Skin of body (tissue), 2 donors: ENCODE data around the gene TMEM107. TPM values are rescaled to one million over a fixed set of nuclear protein-coding genes. Genes with fewer than 3 reads are reported as not detected.
A peak's percentile ranks its signal among the peaks of the same experiment; 100 is the strongest.

ENCODE experiments used
- DNase-seq: peaks from one replicate; lab custom pipeline; 2025; lab: John Stamatoyannopoulos, UW
- total RNA-seq: library from RNA; depleted of rRNA; stranded (reverse); fragments of >200 nt; gene quantifications from one replicate; pipeline ENCODE4 v1.2.3, GENCODE V29; 2014

Gene TMEM107
- total RNA-seq, 1 donor from 2014 or later: 21.6 TPM

- no peak for DNase-seq
These were observed 38.4 kb downstream of the TMEM107 start for GRCh38 chr17:8137645-8138373.

DNA sequence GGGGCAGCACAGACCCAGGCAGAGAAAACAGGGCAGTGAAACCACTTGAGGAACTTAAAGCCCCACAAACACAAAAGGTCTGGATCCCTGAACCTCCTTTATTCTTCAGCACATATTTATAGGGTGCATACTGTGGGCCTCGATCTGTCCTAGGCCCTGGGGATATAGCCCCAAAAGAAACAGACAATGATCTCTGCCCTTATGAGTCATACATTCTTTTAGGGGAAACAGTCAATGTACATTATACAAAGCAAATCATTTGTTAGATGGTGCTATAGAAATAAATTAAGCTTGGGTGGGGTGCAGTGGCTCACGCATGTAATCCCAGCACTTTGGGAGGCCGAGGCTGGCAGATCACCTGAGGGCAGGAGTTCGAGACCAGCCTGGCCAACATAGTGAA lies 42.2 kb downstream of the TMEM107 start:
- no peak for DNase-seq

DNA sequence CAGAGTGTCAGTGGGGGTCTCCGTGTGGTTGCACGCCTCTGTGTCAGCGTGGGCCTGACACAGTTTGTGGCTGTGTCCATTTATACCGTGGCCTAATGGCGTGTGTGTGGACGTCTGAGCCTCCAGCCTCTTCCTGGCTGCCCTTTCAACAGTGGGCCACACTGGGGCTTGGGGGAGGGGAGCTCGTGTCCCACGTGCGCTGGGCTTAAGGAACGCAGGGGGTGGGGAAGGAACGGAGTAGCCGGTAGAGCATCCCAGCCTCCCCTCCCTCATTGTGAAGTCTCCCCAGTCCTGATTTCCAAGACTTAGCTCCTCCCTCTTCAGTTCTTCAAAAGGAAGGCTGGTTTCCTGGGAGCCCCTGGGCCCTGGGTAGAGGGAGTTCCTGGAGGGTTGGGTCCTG lies 42.8 kb downstream of the TMEM107 start:
- DNase-seq: no peak

DNA sequence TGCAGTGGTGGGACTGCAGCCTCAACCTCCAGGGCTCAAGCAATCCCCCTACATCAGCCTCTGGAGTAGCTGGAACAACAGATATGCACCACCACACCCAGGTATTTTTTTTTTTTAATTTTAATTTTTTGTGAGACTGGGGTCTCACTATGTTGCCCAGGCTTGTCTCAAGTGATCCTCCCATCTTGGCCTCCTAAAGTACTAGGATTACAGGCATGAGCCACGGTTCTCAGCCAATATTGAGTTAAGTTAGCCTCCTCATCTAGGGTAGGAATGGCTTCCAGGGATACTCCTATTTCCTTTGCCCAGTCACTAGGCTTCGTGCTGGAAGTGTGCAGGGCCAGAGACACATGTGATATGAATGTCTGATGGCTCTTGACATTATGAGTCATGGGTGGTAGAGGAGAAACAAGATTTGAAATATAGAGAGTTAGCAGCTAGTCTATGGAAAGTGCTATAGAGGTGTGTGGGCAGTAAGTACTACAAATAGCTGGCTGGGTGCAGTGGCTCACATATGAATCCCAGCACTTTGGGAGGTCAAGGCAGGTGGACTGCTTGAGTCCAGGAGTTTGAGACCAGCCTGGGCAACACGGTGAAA lies 44.2 kb downstream of the TMEM107 start:
- DNase-seq: no peak

DNA sequence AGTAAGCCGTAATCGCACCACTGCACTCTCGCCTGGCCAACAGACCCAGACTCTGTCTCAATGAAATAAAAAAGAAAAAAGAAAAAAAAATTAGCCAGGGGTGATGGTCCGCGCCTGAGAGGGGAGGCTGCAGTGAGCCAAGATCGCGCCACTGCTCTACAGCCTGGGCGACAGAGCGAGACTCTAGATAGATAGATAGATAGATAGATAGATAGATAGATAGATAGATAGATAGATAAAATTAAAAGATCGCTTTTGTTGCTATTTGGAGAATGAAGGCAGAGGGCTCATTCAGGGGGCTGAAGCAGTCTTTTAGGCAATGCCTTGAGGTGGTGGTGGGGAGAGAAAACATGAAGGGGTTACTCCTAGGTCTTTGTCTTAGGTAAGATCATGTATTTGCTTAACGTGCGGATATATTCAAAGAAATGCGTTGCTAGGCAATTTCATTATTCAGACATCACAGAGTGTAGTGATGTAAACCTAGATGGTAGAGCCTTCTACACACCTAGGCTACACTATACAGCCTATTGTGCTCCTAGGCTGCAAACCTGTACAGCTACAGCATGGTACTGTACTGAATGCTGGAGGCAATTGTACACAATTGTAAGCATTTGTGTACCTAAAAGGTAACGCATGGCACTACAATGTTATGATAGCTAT lies 47.9 kb downstream of the TMEM107 start:
- DNase-seq: no peak

- DNase-seq: no peak
These were observed 49.6 kb downstream of the TMEM107 start for GRCh38 chr17:8126491-8127066.

DNA sequence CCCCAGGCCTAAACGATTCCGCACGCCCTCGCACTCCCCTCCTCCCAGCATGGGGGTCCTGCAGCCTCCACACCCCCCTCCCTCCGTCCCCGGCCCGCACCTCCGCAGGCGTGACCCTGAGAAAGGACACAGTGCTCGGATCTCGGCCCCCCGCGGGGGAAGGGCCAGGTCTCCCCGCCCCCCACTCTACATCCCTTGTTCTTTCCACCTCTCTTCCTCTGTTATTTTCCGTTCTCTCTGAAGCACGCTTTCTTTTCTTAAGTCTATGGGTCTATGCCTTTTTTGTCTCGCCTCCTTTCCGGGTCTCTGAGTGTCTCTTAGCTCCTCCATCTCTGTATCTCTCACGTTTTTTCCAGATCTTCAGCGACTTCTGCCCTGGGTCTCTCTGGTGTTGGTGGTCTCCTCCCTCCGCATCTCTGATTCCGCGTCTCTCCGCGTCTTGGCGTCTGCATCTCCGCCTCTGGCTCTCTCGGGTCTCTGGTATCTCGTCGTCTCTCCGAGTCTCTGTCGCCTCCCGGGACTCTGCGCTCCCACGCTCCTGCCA lies 50.2 kb downstream of the TMEM107 start:
- no peak for DNase-seq

DNA sequence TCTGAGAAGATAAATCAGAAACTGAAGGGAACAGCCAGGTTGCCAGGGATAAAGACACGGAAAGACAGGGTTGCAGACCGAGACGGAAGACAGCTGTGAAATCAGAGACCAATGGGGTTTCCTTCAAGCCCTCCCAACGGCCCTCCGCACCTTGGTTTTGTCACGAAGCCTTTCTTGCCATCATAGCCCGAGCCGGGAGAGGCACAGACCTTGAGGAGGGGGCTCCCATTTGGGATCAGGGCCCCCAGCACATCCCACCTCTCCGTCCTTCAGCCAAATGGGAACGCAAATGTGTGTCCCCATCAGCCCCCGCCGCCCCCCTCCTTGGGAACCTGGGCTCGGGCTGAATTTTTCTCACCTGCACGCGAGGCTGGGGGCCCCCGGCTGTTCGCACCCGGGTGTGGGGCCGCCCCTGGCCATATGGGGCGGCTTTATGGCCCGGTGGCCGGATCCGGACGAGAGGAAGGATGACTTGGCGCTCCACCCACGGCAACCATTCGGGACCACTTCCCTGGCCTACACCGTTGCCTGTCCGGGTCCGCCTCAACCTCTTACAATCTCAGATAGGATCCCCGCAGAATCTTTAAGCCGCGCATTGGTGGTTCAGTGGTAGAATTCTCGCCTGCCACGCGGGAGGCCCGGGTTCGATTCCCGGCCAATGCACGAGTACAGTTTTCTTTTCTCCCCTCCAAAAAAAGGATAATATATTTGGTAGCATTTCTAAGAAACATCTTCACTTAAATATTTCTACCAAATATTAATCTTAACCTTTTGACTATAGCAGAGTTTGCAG lies 50.8 kb downstream of the TMEM107 start:
- peak; percentile 44 for DNase-seq

DNA sequence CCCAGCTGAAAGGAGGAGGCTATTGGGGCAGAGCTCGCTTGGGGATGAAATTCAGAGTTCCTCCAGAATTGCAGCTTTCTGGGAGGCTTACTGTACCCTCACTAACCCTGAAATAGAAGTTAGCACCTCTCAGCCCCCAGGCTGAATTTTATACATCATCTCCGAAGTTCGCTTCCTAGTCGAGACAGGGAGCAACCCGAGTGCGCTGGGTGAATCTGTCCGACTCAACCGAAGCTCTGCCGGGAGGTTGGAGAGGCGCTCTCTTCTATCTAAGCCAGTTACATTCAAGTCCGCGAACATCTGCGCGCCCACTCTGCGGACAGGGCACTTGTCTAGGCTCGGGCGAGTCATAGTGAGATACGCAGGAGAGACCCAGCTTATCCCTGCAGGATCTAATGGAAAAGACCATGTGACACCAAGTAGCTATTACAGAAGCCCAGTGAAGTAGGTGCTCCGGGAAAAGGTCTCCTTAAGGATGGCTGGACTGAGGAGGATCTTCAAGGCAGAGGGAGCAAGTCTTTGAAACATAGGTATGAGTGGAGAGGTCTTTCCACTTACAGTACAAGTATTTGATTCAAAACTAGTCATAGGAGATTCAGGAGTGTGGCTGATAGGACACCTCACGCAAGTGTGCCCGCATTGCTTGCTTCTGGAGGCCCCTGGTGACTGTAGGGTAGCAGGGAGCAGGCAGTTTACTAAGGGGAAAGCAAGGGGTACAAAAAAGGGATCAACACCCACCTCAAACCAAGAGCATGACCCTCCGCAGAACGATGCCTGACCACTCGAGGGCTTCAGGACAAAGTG lies 51.6 kb downstream of the TMEM107 start:
- no peak for DNase-seq

DNA sequence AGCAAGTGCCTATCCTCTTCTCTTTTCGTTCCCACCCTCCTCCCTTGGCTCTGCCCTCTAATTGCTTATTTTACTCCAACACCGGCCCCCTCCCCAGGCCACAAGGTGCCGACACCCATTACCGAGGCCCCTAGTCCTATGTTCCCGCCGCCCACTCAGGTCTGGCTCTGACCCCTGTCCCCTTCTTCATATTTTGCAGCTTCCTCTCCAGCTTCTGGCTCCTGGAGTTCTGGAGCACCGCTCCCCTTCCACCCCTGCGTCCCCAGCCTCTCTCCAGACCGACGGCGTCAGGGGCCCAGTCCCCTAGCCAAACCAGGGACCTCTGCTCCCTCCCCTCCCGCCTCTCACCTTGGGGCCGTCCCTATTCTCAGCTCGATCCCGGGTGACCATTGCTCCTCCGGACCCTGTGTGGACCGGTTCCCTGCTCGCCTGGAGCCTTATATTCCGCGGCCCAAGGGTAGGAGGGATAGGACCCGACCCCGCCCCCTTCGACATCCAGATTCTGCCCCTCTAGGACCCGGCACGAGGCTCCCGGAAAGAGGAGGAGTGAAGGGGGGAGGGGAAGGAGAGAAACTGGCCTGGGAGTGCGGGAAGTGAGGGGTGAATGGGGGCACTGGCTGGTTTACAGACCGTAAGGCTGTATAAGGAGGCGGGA lies 52.4 kb downstream of the TMEM107 start, which contains the start of gene HES7:
TSS of gene HES7 (minus strand) at position 412 of the 655 bp plus-strand sequence. CDS start at position 390, 22 bp downstream.
- peak; percentile 43 for DNase-seq

DNA sequence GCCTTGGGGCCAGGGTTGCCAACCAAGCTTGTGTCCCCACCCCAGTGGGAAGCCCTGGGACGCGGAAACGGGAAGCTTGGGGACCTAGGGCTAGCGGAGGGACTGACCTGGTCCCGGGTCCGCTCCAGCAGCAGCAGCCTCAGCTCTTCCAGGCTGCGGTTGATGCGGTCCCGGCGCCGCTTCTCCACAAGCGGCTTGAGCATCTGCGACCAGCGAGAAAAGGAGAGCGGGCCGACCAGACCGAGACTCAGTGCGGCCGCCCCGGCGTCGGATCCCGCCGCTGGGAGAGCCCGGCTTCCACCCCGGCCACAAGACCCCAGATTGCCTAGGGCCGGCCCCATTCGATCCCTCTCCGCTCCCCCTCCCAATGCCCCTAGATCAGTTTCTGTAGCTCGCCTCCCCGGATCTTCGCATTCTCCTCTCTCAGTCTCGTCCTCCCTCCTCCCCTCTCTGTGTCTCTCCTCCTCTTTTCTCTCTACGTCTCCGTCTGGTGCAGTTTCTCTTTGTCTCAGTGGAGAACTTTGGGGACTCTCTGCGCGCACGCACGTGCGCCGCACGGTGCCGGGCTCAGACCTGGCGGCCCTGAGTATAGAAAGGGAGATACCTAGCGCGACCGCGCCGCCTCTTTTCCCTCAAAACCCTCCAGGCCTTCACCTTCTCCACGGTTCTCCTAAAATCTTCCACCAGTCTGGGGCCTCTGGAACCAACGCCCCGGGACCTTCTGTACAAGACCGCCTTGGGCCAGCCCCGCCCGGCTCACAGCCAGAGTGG lies 53.1 kb downstream of the TMEM107 start:
- no peak for DNase-seq

Other genes starting within 250 kb of the TMEM107 start
- 2.2 TPM for gene KCNAB3, start 246.5 kb downstream of the TMEM107 start, total RNA-seq
- gene TRAPPC1, start 244.4 kb downstream of the TMEM107 start, total RNA-seq: 26.0 TPM
- gene CNTROB, start 244.2 kb downstream of the TMEM107 start, total RNA-seq: 25.4 TPM
- 0.39 TPM for gene GUCY2D, start 173.8 kb downstream of the TMEM107 start, total RNA-seq
- gene ALOX15B, start 137.3 kb downstream of the TMEM107 start, total RNA-seq: 0.89 TPM
- gene ALOX12B, start 88.7 kb downstream of the TMEM107 start, total RNA-seq: 10.9 TPM
- gene ALOXE3, start 57.9 kb downstream of the TMEM107 start, total RNA-seq: 3.2 TPM
- 0.10 TPM for gene HES7, start 52.3 kb downstream of the TMEM107 start, total RNA-seq
- 83.5 TPM for gene PER1, start 24.0 kb downstream of the TMEM107 start, total RNA-seq
- 18.0 TPM for gene VAMP2, start 13.4 kb downstream of the TMEM107 start, total RNA-seq
- 4.6 TPM for gene BORCS6, start 13.8 kb upstream of the TMEM107 start, total RNA-seq
- gene AURKB, start 34.2 kb upstream of the TMEM107 start, total RNA-seq: 12.4 TPM
- 13.2 TPM for gene CTC1, start 71.7 kb upstream of the TMEM107 start, total RNA-seq
- gene PFAS, start 72.9 kb upstream of the TMEM107 start, total RNA-seq: 20.1 TPM
- 6.3 TPM for gene RANGRF, start 112.3 kb upstream of the TMEM107 start, total RNA-seq
- gene SLC25A35, start 119.0 kb upstream of the TMEM107 start, total RNA-seq: 0.49 TPM
- gene ARHGEF15, start 133.9 kb upstream of the TMEM107 start, total RNA-seq: 3.6 TPM
- not detected for gene ODF4, start 163.5 kb upstream of the TMEM107 start, total RNA-seq
- gene RPL26, start 206.8 kb upstream of the TMEM107 start, total RNA-seq: 2,559 TPM
- gene RNF222, start 221.4 kb upstream of the TMEM107 start, total RNA-seq: 3.3 TPM